NCI-H82 (cell line): ENCODE results near the gene FOXJ2.
"Not testable (repeated sequence)": the region's sequence is repeated elsewhere in the genome, so short reads cannot be mapped to it uniquely, and the experiment has no call there.

Experiments used
- DNase-seq: peaks from one replicate; lab custom pipeline; 2025; lab: John Stamatoyannopoulos, UW

FOXJ2 gene

GRCh38 chr12:8032242-8033152 lies at the start of gene FOXJ2:
TSS of gene FOXJ2 (plus strand) at chr12:8032716. CDS start at chr12:8039833, 7,117 bp downstream.
- peak; percentile 67 for DNase-seq

- not testable (repeated sequence) for DNase-seq
These were observed 49.5 kb upstream of the FOXJ2 start for GRCh38 chr12:7983019-7983418.

GRCh38 chr12:7983460-7983859 lies 49.1 kb upstream of the FOXJ2 start:
- DNase-seq, result not testable (repeated sequence)

GRCh38 chr12:7984900-7985299 lies 47.6 kb upstream of the FOXJ2 start:
- DNase-seq, result no peak

GRCh38 chr12:7985802-7986418 lies 46.6 kb upstream of the FOXJ2 start:
- no peak for DNase-seq

- DNase-seq, result no peak
These were observed 42.6 kb upstream of the FOXJ2 start for GRCh38 chr12:7989827-7990491.

GRCh38 chr12:7991535-7991934 lies 41.0 kb upstream of the FOXJ2 start:
- DNase-seq, result no peak

- no peak for DNase-seq
These were observed 37.7 kb upstream of the FOXJ2 start for GRCh38 chr12:7994731-7995205.

- peak; percentile 91 for DNase-seq
These were observed 37.1 kb upstream of the FOXJ2 start for GRCh38 chr12:7995266-7995963.

GRCh38 chr12:8000827-8001226 lies 31.7 kb upstream of the FOXJ2 start:
- not testable (repeated sequence) for DNase-seq

GRCh38 chr12:8001496-8001895 lies 31.0 kb upstream of the FOXJ2 start:
- not testable (repeated sequence) for DNase-seq

- not testable (repeated sequence) for DNase-seq
These were observed 27.6 kb upstream of the FOXJ2 start for GRCh38 chr12:8004897-8005296.

GRCh38 chr12:8011331-8011730 lies 21.2 kb upstream of the FOXJ2 start:
- no peak for DNase-seq

- peak; percentile 19 for DNase-seq
These were observed 19.7 kb upstream of the FOXJ2 start for GRCh38 chr12:8012651-8013309.

- DNase-seq, result no peak
These were observed 17.7 kb upstream of the FOXJ2 start for GRCh38 chr12:8014836-8015235.

- not testable (repeated sequence) for DNase-seq
These were observed 14.3 kb upstream of the FOXJ2 start for GRCh38 chr12:8018213-8018612.

GRCh38 chr12:8018666-8019581 lies 13.6 kb upstream of the FOXJ2 start:
- peak; percentile 76 for DNase-seq

- DNase-seq, result peak; percentile 99
These were observed 6.1 kb upstream of the FOXJ2 start for GRCh38 chr12:8026291-8026900.

- no peak for DNase-seq
These were observed 4.7 kb upstream of the FOXJ2 start for GRCh38 chr12:8027856-8028255.

- no peak for DNase-seq
These were observed 4.2 kb upstream of the FOXJ2 start for GRCh38 chr12:8028267-8028666.
